Measurements from ENCODE around the gene EMILIN1. TPM values are rescaled to one million over a fixed set of nuclear protein-coding genes. Genes with fewer than 3 reads are reported as not detected.

The EMILIN1 gene
- total and polyA plus RNA-seq, 2 donors (not counting 3 experiments of a cell fraction or from before 2014, with no cell fraction given): 11.7 to 16.6 TPM

- intact Hi-C loops (cut with micrococcal nuclease): no loop called here
- Histone ChIP-seq H3K27me3 (ENCODE audit: control insufficient read depth in 2 of 2, insufficient read depth in 2 of 2, low read length in 2 of 2) (no peaks in the 10 kb centered on the region), H3K36me3 (ENCODE audit: control insufficient read depth in 2 of 2, extremely low read depth in 1 of 2, insufficient read depth in 2 of 2, low read length in 2 of 2) (no peaks in the 10 kb centered on the region), H3K9ac (replicated peaks; ENCODE audit: extremely low read depth, insufficient read depth, low read length) (no peak overlapping the region), H2AFZ (ENCODE audit: low read depth, low read length) (no peak overlapping the region), H3K27ac (ENCODE audit: insufficient read depth, low read depth, low read length) (no peak overlapping the region), H3K9me3 (replicated peaks; ENCODE audit: control insufficient read depth, insufficient read depth, low read length) (no peaks in the 10 kb centered on the region), H3K4me3 (replicated peaks in 1 of 3; ENCODE audit: insufficient read depth in 1 of 3, low read depth in 1 of 3, low read length in 3 of 3) (no peak overlapping the region), H3K4me2 (ENCODE audit: insufficient read depth, low read length) (no peak overlapping the region), H3K9me1 (replicated peaks; ENCODE audit: control insufficient read depth, extremely low read depth, insufficient read depth, low read length) (no peaks in the 10 kb centered on the region), H3K4me1 (ENCODE audit: control insufficient read depth, extremely low read depth, insufficient read depth, low read length) (peaks cover 7% of the 10 kb centered on the region), H3K79me2 (ENCODE audit: control insufficient read depth, insufficient read depth, low read length) (peaks cover under 1% of the 10 kb centered on the region), H4K20me1 (replicated peaks; ENCODE audit: control insufficient read depth, extremely low read depth, insufficient read depth, low read length) (no peaks in the 10 kb centered on the region)
- no TSS peak for BruUV-seq (replicated peaks)
- ChIA-PET CTCF (interaction anchor here (0.8 to 1.0 kb wide), 2 partner anchors 9 to 115 kb away, joined by 3 to 4 read pairs; no protein-coding TSS in a partner anchor), POLR2A (no interaction called here)
- TF ChIP-seq MAX (IDR thresholded peaks at IDR 0.05; ENCODE audit: insufficient read depth, insufficient read length) (no peak), POLR2AphosphoS5 (IDR thresholded peaks at IDR 0.05; ENCODE audit: insufficient read depth, low read depth, low read length) (no peak), EZH2 (IDR thresholded peaks at IDR 0.05; ENCODE audit: borderline replicate concordance, low read depth, low read length, severe bottlenecking) (no peak), MYC (IDR thresholded peaks at IDR 0.05; ENCODE audit: low read depth, low read length) (no peak), CTCF (IDR thresholded peaks at IDR 0.05; ENCODE audit: extremely low read depth in 1 of 2, insufficient read depth in 1 of 2, low read depth in 1 of 2, low read length in 2 of 2) (no peak), GATA2 (IDR thresholded peaks at IDR 0.05; ENCODE audit: insufficient read depth, insufficient read length, low read depth, low read length) (no peak), FOS (IDR thresholded peaks at IDR 0.05; ENCODE audit: borderline replicate concordance, insufficient read depth, low read length) (no peak), JUN (IDR thresholded peaks at IDR 0.05; ENCODE audit: borderline replicate concordance, insufficient read depth, insufficient read length, low read depth) (no peak), POLR2A (IDR thresholded peaks at IDR 0.05; ENCODE audit: low read depth, low read length) (no peak)
- FAIRE-seq (no peak), DNase-seq (ENCODE audit: low read depth, low spot score) (no peak)
- dilution Hi-C loops (cut with MboI; ENCODE audit: extremely low pct_ligation_motif_present, low sequenced_read_pairs): no loop called here
These were observed 2.1 kb upstream of the EMILIN1 start for GRCh38 chr2:27076323-27076722.

Data from endothelial cell of umbilical vein (primary cell).